Endodermal cell (in vitro differentiated cells): Measurements from ENCODE around the gene MCEE. TPM values are rescaled to one million over a fixed set of nuclear protein-coding genes. Genes with fewer than 3 reads are reported as not detected.

Source experiments
- DNase-seq: peaks from one replicate; pipeline ENCODE4 v3.0.0-alpha.2; 2017
- H3K27ac ChIP-seq: 2 replicates; pipeline ENCODE4 v1.5.1; 2013; ENCODE audit warnings: mild to moderate bottlenecking, low read depth, low read length, moderate library complexity
- H3K27me3 ChIP-seq: 2 replicates; pipeline ENCODE4 v1.6.1; 2013; ENCODE audit warnings: mild to moderate bottlenecking, low read length, moderate library complexity; ENCODE audit not compliant: insufficient read depth, control insufficient read depth, poor library complexity, severe bottlenecking
- H3K36me3 ChIP-seq: 2 replicates; pipeline ENCODE4 v1.7.0; 2013; ENCODE audit warnings: mild to moderate bottlenecking, low read length, moderate library complexity; ENCODE audit not compliant: control insufficient read depth, insufficient read depth
- H3K4me1 ChIP-seq: one replicate; pipeline ENCODE4 v1.7.0; 2013; ENCODE audit warnings: low read length; ENCODE audit not compliant: control insufficient read depth, insufficient read depth
- H3K4me3 ChIP-seq: 2 replicates; pipeline ENCODE4 v1.5.1; 2013; ENCODE audit warnings: mild to moderate bottlenecking, low read length, moderate library complexity
- H3K9ac ChIP-seq: 2 replicates; pipeline ENCODE4 v1.6.1; 2013; ENCODE audit warnings: mild to moderate bottlenecking, low read length, moderate library complexity; ENCODE audit not compliant: poor library complexity, severe bottlenecking; ENCODE audit errors: extremely low read depth
- H3K9me3 ChIP-seq: 2 replicates; pipeline ENCODE4 v1.6.1; 2013; ENCODE audit warnings: mild to moderate bottlenecking, low read length, moderate library complexity; ENCODE audit not compliant: control insufficient read depth
- H3K27ac Mint-ChIP-seq: 2 replicates; pipeline ENCODE4 v1.8.0; 2020; ENCODE audit warnings: mixed read lengths
- H3K27me3 Mint-ChIP-seq: 2 replicates; pipeline ENCODE4 v1.8.0; 2021; ENCODE audit warnings: mild to moderate bottlenecking, mixed read lengths; ENCODE audit not compliant: insufficient read depth
- H3K36me3 Mint-ChIP-seq: 2 replicates; pipeline ENCODE4 v1.8.0; 2020; ENCODE audit warnings: low read depth, mixed read lengths
- H3K4me1 Mint-ChIP-seq: 2 replicates; pipeline ENCODE4 v1.8.0; 2020; ENCODE audit warnings: mixed read lengths
- H3K4me3 Mint-ChIP-seq: 2 replicates; pipeline ENCODE4 v1.8.0; 2020; ENCODE audit warnings: mild to moderate bottlenecking, moderate library complexity, mixed read lengths
- H3K9me3 Mint-ChIP-seq: 2 replicates; pipeline ENCODE4 v1.8.0; 2020; ENCODE audit warnings: mild to moderate bottlenecking, mixed read lengths
- WGBS, 2 experiments: methylation state at CpG; one replicate each; pipeline versions ENCODE4 v1.1.5 to v1.1.7; 2013; ENCODE audit warnings: missing lambda C conversion rate in 2 of 2, mixed read lengths in 1 of 2; ENCODE audit not compliant: insufficient coverage in 1 of 2, insufficient read length in 1 of 2; 5-methylcytosine and 5-hydroxymethylcytosine counted together
- total RNA-seq, 2 donors: library from RNA; stranded (reverse); fragmentation: NEBNext Ultra II Directional in 1 of 2; extraction: Animal tissue kit (Norgen Biotek cat#: 25700) in 1 of 2; gene quantifications; 2 replicates in 1 of 2; 3 replicates in 1 of 2; pipeline ENCODE4 v1.2.1, GENCODE V29; 2021
- TF ChIP-seq, protein P1 (sequence below): fragments of 200-600 bp; sonication (generic); conservative IDR thresholded peaks from 2 replicates; pipeline ENCODE4 v1.5.0; 2021; ENCODE audit warnings: antibody characterized with exemption, mild to moderate bottlenecking

Gene MCEE
- total RNA-seq, 2 donors from 2014 or later: 10.9 to 17.6 TPM

- no peaks in the 10 kb centered on the region for H3K9me3 Mint-ChIP-seq
- H3K36me3 Mint-ChIP-seq: no peaks in the 10 kb centered on the region
- H3K4me3 ChIP-seq: no peak overlapping the region
- H3K27ac ChIP-seq: no peak overlapping the region
- no peak overlapping the region for H3K4me3 Mint-ChIP-seq
- no peak overlapping the region for H3K9ac ChIP-seq
- TF ChIP-seq, protein P1, sequence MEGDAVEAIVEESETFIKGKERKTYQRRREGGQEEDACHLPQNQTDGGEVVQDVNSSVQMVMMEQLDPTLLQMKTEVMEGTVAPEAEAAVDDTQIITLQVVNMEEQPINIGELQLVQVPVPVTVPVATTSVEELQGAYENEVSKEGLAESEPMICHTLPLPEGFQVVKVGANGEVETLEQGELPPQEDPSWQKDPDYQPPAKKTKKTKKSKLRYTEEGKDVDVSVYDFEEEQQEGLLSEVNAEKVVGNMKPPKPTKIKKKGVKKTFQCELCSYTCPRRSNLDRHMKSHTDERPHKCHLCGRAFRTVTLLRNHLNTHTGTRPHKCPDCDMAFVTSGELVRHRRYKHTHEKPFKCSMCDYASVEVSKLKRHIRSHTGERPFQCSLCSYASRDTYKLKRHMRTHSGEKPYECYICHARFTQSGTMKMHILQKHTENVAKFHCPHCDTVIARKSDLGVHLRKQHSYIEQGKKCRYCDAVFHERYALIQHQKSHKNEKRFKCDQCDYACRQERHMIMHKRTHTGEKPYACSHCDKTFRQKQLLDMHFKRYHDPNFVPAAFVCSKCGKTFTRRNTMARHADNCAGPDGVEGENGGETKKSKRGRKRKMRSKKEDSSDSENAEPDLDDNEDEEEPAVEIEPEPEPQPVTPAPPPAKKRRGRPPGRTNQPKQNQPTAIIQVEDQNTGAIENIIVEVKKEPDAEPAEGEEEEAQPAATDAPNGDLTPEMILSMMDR: no peak
- H3K4me1 Mint-ChIP-seq: peaks cover 6% of the 10 kb centered on the region
- H3K9me3 ChIP-seq: no peaks in the 10 kb centered on the region
- H3K4me1 ChIP-seq: peaks cover under 1% of the 10 kb centered on the region
- peaks cover 5% of the 10 kb centered on the region for H3K27me3 Mint-ChIP-seq
- H3K27ac Mint-ChIP-seq: no peak overlapping the region
- 92 to 100% methylated on average over 1 to 2 of the region's 2 CpGs for WGBS, 2 experiments
- peaks cover 10% of the 10 kb centered on the region for H3K27me3 ChIP-seq
- DNase-seq: no peak
- H3K36me3 ChIP-seq: no peaks in the 10 kb centered on the region
Measured at GRCh38 chr2:71060211-71060610, 69.8 kb downstream of the MCEE start.

Other genes with a start within 250 kb of the MCEE start
- gene VAX2, start 229.7 kb downstream of the MCEE start, total RNA-seq: under 1 TPM; 0.24 to 0.40 TPM
- not detected for gene ATP6V1B1, start 194.3 kb downstream of the MCEE start, total RNA-seq
- gene ANKRD53, start 151.6 kb downstream of the MCEE start, total RNA-seq: under 1 TPM; 0.24 to 0.97 TPM
- gene TEX261, start 135.4 kb downstream of the MCEE start, total RNA-seq: 10 to 100 TPM; 13.3 to 19.9 TPM
- 10 to 100 TPM; 72.6 to 80.8 TPM for gene NAGK, start 61.6 kb downstream of the MCEE start, total RNA-seq
- 10 to 100 TPM; 30.2 to 35.8 TPM for gene MPHOSPH10, start 405 bp upstream of the MCEE start, total RNA-seq
- 10 to 100 TPM; 21.2 to 29.6 TPM for gene PAIP2B, start 96.9 kb upstream of the MCEE start, total RNA-seq
- 100 to 1,000 TPM; 196 to 208 TPM for gene ZNF638, start 201.6 kb upstream of the MCEE start, total RNA-seq